Measurements from ENCODE around the gene INPP5A. TPM values are rescaled to one million over a fixed set of nuclear protein-coding genes. Genes with fewer than 3 reads are reported as not detected.

Gene INPP5A
- total RNA-seq, 1 donor, result 36.8 TPM

DNA sequence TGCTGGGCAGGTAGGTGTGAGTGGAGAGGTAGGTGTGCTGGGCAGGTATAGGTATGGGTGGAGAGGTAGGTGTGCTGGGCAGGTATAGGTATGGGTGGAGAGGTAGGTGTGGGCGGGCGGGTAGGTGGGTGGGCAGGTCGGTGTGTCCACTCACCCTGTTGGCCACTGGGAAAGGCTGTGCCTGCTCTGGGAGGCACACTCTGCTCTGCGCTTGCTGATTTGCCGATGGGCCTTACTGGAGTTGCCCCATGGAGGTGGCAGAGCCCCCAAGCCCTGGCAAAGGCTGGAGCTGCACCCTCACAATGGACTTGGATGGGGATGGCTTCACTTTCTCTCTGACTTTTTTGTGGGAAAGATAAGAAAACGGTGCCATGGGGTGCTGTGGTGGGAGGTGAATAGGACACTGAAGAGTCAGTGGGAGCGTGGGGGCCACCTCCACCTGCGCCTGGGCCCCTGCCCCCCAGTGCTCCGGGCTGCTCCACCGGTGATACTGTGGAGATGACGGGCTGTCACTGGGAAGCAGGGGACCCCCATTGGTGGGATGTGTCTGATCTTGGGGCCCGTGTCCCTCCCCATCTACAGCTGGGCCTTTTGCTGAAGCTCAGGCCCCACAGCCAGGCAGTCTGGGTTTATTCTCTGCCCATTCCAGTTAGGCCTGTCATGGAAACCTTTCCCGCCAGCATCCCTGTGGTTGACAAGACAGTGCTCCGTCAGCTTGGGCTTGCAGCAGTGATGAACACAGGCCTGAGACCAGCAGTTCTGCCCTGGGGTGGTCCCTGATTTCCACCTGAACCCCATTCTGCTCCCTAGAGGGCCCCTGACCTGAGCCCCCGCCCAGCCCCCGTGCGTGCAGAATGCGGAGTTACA is 173.4 kb downstream of the INPP5A start:
- no peak for DNase-seq (ENCODE audit: low read depth)
- TF ChIP-seq, protein P1, sequence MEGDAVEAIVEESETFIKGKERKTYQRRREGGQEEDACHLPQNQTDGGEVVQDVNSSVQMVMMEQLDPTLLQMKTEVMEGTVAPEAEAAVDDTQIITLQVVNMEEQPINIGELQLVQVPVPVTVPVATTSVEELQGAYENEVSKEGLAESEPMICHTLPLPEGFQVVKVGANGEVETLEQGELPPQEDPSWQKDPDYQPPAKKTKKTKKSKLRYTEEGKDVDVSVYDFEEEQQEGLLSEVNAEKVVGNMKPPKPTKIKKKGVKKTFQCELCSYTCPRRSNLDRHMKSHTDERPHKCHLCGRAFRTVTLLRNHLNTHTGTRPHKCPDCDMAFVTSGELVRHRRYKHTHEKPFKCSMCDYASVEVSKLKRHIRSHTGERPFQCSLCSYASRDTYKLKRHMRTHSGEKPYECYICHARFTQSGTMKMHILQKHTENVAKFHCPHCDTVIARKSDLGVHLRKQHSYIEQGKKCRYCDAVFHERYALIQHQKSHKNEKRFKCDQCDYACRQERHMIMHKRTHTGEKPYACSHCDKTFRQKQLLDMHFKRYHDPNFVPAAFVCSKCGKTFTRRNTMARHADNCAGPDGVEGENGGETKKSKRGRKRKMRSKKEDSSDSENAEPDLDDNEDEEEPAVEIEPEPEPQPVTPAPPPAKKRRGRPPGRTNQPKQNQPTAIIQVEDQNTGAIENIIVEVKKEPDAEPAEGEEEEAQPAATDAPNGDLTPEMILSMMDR (IDR thresholded peaks at IDR 0.05; ENCODE audit: insufficient read depth, low read length), result no peak
- H3K4me3 ChIP-seq (ENCODE audit: low read depth, low read length), result no peak overlapping the region

DNA sequence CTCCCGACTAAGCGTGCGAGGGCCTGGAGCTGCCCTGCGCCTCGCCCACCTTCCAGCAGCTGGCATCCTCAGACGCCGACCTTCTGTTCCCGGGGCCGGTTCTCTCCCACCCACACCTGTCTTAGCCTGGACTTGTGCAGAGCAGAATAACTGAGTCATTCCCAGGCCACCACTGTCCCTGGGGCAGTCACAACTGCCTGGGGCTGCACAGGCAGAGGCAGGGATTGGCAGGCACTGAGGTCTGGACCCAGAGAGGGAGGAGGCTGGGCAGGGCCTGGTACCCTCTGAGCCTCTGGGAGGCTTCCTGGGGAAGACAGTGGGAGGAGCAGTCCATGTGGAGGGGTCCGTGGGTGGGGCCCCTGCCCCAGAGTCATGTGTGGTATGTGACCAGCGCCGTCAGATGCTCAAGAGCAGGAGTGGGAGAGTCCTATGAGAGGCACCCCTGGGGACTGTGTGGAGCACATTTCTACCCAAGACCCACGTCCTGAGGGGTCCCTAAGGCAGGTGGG is 174.1 kb downstream of the INPP5A start:
- no peak overlapping the region for H3K4me3 ChIP-seq (ENCODE audit: low read depth, low read length)
- no peak for DNase-seq (ENCODE audit: low read depth)
- TF ChIP-seq, protein P1 (IDR thresholded peaks at IDR 0.05; ENCODE audit: insufficient read depth, low read length), result no peak

DNA sequence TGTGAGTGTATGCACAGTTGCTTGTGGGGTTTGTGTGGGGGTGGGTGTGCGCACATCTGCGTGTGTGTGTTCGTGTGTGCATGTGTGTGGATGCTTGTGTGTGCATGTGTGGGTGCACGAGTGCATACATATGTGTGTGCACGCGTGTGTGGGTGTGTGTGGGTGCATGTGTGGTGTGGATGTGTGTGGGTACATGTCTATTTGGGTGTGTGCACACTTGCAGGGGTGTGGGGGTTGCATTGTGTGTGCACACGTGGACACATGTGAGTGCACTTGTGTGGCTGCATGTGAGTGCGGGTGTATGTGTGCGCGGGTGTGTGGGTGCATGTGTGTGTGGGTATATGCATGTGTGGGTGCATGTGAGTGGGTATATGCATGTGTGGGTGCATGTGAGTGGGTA is 174.7 kb downstream of the INPP5A start:
- no peak overlapping the region for H3K4me3 ChIP-seq (ENCODE audit: low read depth, low read length)
- TF ChIP-seq, protein P1 (IDR thresholded peaks at IDR 0.05; ENCODE audit: insufficient read depth, low read length), result no peak
- no peak for DNase-seq (ENCODE audit: low read depth)

DNA sequence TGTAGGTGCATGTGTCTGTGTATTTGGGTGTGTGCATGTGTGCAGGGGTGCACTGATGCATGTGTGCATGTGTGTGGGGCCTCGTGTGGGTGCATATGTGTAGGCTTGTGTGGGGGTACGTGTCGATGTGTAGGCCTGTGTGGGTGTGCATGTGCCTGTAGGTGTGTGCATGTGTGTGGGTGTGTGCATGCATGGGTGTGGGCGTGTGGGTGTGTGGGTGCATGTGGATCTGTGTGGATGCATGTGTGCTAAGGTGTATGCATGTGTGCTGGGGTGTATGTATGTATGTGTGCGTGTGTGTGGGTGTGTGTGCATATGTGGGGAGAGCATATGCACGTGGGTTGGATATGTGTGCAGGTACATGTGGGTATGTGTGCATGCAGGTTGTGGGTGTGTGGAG is 175.2 kb downstream of the INPP5A start:
- H3K4me3 ChIP-seq (ENCODE audit: low read depth, low read length), result no peak overlapping the region
- DNase-seq (ENCODE audit: low read depth), result no peak
- TF ChIP-seq, protein P1 (IDR thresholded peaks at IDR 0.05; ENCODE audit: insufficient read depth, low read length), result no peak

DNA sequence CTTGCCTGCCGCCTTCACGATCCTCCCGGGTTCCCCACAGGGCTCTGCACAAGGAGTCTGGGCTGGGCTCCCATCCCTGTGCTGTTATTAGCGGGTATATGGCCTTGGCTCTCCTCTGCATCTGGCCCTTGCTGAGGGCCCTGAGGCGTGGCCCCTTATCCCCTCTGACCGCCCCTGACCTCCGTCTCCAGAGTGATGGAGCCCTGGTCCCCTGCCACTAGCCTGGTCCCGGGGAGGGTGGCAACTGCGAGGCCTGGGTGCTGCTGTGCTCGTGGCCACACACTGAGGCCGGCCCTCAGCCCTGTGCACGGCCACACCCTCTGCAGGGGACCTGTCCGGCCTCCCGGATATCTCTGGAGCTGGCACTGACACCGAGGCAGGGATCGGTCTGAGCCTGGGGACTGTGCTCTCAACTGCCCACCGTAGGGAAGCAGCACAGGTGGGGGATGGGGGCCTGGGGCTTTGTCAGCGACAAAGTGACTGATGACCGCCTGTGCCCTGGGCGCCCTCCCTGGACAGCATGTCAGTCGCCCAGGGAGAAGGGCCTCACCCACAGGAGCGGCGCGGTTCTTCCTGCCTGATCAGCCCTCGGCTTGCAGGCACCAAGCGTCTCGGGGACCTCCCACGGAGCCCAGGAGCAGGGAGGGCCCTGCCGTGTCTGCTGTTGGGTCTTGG is 176.0 kb downstream of the INPP5A start:
- H3K4me3 ChIP-seq (ENCODE audit: low read depth, low read length), result no peak overlapping the region
- DNase-seq (ENCODE audit: low read depth), result no peak
- TF ChIP-seq, protein P1 (IDR thresholded peaks at IDR 0.05; ENCODE audit: insufficient read depth, low read length), result no peak

DNA sequence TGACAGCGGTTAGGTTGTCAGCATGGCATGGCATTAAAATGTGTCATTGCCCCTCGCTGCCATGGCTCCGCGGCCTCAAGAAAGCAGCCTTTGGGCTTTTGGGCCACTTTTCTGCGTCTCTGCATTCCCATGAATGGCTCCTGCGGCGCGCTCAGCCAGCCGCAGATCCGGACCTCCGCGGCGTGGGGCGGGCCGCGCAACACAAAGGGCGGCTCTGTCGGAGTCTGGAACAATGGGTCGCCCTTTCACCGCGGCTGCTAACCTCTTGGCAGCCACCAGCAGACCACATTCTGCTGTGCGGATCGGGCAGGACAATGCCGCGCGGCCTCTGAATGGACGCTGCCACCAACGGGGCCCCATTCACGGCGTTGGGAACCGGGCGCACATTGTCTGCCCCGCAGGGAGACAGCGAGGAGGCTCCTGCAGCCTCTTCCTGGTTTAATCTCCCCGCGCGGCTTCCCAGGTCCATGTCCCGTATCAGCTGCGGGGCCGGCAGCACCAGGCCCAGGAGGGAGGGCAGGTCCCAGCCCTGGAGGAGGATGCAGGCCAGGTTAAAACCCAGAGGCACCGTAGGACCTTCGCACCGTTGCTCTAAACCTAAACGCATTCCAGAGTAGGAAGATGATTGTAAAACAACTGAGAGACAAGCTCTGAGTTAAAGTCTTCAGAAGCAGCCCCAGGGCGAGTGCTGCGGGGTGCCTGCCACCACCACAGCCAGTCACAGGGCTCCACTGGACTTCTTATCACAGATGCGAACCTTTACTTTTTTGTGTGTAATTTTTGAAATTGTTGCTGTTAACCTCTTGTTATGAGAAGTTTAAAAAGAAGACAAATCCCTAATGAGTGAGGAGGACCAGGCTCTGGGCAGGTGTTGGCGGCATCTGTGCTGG is 176.8 kb downstream of the INPP5A start:
- no peak for DNase-seq (ENCODE audit: low read depth)

More for the DNA sequence above, 176.8 kb downstream of the INPP5A start:
- no peak overlapping the region for H3K4me3 ChIP-seq (ENCODE audit: low read depth, low read length)
- TF ChIP-seq, protein P1 (IDR thresholded peaks at IDR 0.05; ENCODE audit: insufficient read depth, low read length), result no peak

All from fibroblast of the aortic adventitia (primary cell).